H1 (cell line): ENCODE data around the gene ABHD1. TPM values are rescaled to one million over a fixed set of nuclear protein-coding genes. Genes with fewer than 3 reads are reported as not detected.

ENCODE experiments used
- CTCF ChIA-PET: fragments of 300-600 bp; sonication (Branson Sonifier 250); formaldehyde crosslinking; loops from one replicate; lab custom pipeline; 2021; ENCODE audit not compliant: partially characterized antibody; lab: Charles Lee
- POLR2A ChIA-PET: fragments of 300-600 bp; sonication (Branson Sonifier 250); formaldehyde crosslinking; loops from one replicate; lab custom pipeline; 2021; ENCODE audit warnings: inconsistent platforms; ENCODE audit not compliant: partially characterized antibody; lab: Charles Lee
- DNase-seq, 2 experiments: peaks; one replicate each; pipeline versions ENCODE4 v3.0.0 to v3.0.0-alpha.2; 2010 to 2022; ENCODE audit warnings: low spot score in 2 of 2, low read depth in 1 of 2, mixed read lengths in 1 of 2
- FAIRE-seq: peaks from 2 replicates; lab custom pipeline; 2011; peaks lifted over from hg19 to GRCh38; lab: Jason Lieb, UNC
- H2AFZ ChIP-seq: 2 replicates; pipeline ENCODE4 v1.8.1; 2012; ENCODE audit warnings: low read length, inconsistent platforms
- H2AK5ac ChIP-seq: 2 replicates; pipeline ENCODE4 v1.6.1; 2013; ENCODE audit warnings: low read depth, low read length
- H2BK120ac ChIP-seq: replicated peaks from 2 replicates; pipeline ENCODE3; 2013; ENCODE audit warnings: low read depth, low read length, inconsistent platforms
- H2BK12ac ChIP-seq: 2 replicates; pipeline ENCODE4 v1.6.1; 2013; ENCODE audit warnings: low read depth, low read length
- H2BK15ac ChIP-seq: 2 replicates; pipeline ENCODE4 v1.6.1; 2013; ENCODE audit warnings: low read length
- H2BK20ac ChIP-seq: 2 replicates; pipeline ENCODE4 v1.6.1; 2013; ENCODE audit warnings: low read length
- H2BK5ac ChIP-seq: 2 replicates; pipeline ENCODE4 v1.6.1; 2013; ENCODE audit warnings: low read depth, low read length
- H3K14ac ChIP-seq: 2 replicates; pipeline ENCODE4 v1.6.1; 2013; ENCODE audit warnings: inconsistent platforms; ENCODE audit not compliant: insufficient read length
- H3K18ac ChIP-seq: 2 replicates; pipeline ENCODE4 v1.6.1; 2013; ENCODE audit warnings: low read length; ENCODE audit errors: extremely low read depth
- H3K23ac ChIP-seq: 2 replicates; pipeline ENCODE4 v1.6.1; 2013; ENCODE audit warnings: inconsistent platforms; ENCODE audit not compliant: insufficient read length
- H3K23me2 ChIP-seq: 2 replicates; pipeline ENCODE4 v1.6.1; 2013; ENCODE audit warnings: low read depth, low read length
- H3K27ac ChIP-seq: 2 replicates; pipeline ENCODE4 v1.6.1; 2011; ENCODE audit warnings: low read depth, low read length, inconsistent platforms
- H3K27me3 ChIP-seq, 4 experiments: replicated peaks in 1 of 4; 1 replicate in 1 of 4; 2 replicates in 3 of 4; pipeline versions ENCODE4 v1.6.1 to v1.8.1; 2011 to 2013; ENCODE audit warnings: low read length in 3 of 4, mild to moderate bottlenecking in 3 of 4, inconsistent platforms in 2 of 4, mixed read lengths in 2 of 4, moderate library complexity in 1 of 4; ENCODE audit not compliant: control insufficient read depth in 3 of 4, insufficient read depth in 3 of 4; ENCODE audit errors: extremely low read depth in 1 of 4
- H3K36me3 ChIP-seq, 4 experiments: 2 replicates each; pipeline versions ENCODE4 v1.6.1 to v1.8.1; 2011 to 2013; ENCODE audit warnings: mild to moderate bottlenecking in 4 of 4, low read length in 3 of 4, moderate library complexity in 2 of 4, control low read depth in 1 of 4, inconsistent platforms in 1 of 4; ENCODE audit not compliant: insufficient read depth in 4 of 4, control insufficient read depth in 2 of 4
- H3K4ac ChIP-seq: replicated peaks from 2 replicates; pipeline ENCODE3; 2013; ENCODE audit warnings: low read length, low read depth, mixed read lengths, inconsistent platforms; ENCODE audit not compliant: insufficient read length
- H3K4me1 ChIP-seq, 4 experiments: replicated peaks in 1 of 4; 1 replicate in 1 of 4; 2 replicates in 3 of 4; pipeline versions ENCODE4 v1.6.1 to v1.8.1; 2011 to 2013; ENCODE audit warnings: low read length in 3 of 4, inconsistent platforms in 2 of 4, mixed read lengths in 1 of 4; ENCODE audit not compliant: insufficient read depth in 4 of 4, control insufficient read depth in 3 of 4
- H3K4me2 ChIP-seq, 2 experiments: 2 replicates each; pipeline versions ENCODE4 v1.6.1 to v1.8.1; 2011 to 2013; ENCODE audit warnings: low read depth in 2 of 2, low read length in 2 of 2, control low read depth in 1 of 2, inconsistent platforms in 1 of 2, mild to moderate bottlenecking in 1 of 2; ENCODE audit not compliant: insufficient read depth in 1 of 2
- H3K4me3 ChIP-seq, 4 experiments: fragments of 200-600, 300-600 bp in 1 of 4; sonication (generic), shearing (Covaris generic), sonication (Bioruptor Twin) in 1 of 4; 2 replicates each; pipeline versions ENCODE4 v1.5.1 to v1.8.1; 2011 to 2016; ENCODE audit warnings: low read length in 4 of 4, low read depth in 3 of 4, control low read depth in 2 of 4, inconsistent platforms in 2 of 4, mild to moderate bottlenecking in 2 of 4, mixed read lengths in 1 of 4, moderate library complexity in 1 of 4; ENCODE audit not compliant: insufficient read depth in 2 of 4; ENCODE audit errors: extremely low read depth in 1 of 4
- H3K56ac ChIP-seq: replicated peaks from 2 replicates; pipeline ENCODE3; 2013; ENCODE audit warnings: low read depth, mild to moderate bottlenecking, mixed read lengths, low read length, inconsistent platforms; ENCODE audit not compliant: insufficient read length
- H3K79me1 ChIP-seq: 2 replicates; pipeline ENCODE4 v1.6.1; 2013; ENCODE audit warnings: low read depth, low read length, control low read depth
- H3K79me2 ChIP-seq, 2 experiments: 2 replicates each; pipeline versions ENCODE4 v1.6.1 to v1.8.1; 2012 to 2013; ENCODE audit warnings: low read length in 2 of 2, mild to moderate bottlenecking in 2 of 2, inconsistent platforms in 1 of 2; ENCODE audit not compliant: insufficient read depth in 2 of 2, control insufficient read depth in 1 of 2
- H3K9ac ChIP-seq, 4 experiments: replicated peaks in 1 of 4; 1 replicate in 1 of 4; 2 replicates in 3 of 4; pipeline versions ENCODE4 v1.6.1 to v1.8.1; 2011 to 2013; ENCODE audit warnings: low read depth in 3 of 4, low read length in 3 of 4, control low read depth in 2 of 4, mild to moderate bottlenecking in 2 of 4, moderate library complexity in 2 of 4, inconsistent platforms in 1 of 4; ENCODE audit errors: extremely low read depth in 1 of 4
- H3K9me3 ChIP-seq, 2 experiments: 2 replicates each; pipeline versions ENCODE4 v1.6.1 to v1.8.1; 2012 to 2013; ENCODE audit warnings: mild to moderate bottlenecking in 2 of 2, moderate library complexity in 2 of 2, control low read depth in 1 of 2, inconsistent platforms in 1 of 2, low read depth in 1 of 2, low read length in 1 of 2, mixed read lengths in 1 of 2; ENCODE audit not compliant: insufficient read depth in 2 of 2
- H4K20me1 ChIP-seq, 2 experiments: replicated peaks in 1 of 2; 2 replicates each; pipeline versions ENCODE3 to v1.8.1; 2011 to 2013; ENCODE audit warnings: inconsistent platforms in 2 of 2, low read length in 2 of 2, mild to moderate bottlenecking in 1 of 2; ENCODE audit not compliant: insufficient read depth in 2 of 2, control insufficient read depth in 1 of 2
- H4K5ac ChIP-seq: 2 replicates; pipeline ENCODE4 v1.6.1; 2013; ENCODE audit warnings: low read length, low read depth, mixed read lengths, inconsistent platforms; ENCODE audit not compliant: insufficient read length
- H4K8ac ChIP-seq: 2 replicates; pipeline ENCODE4 v1.8.0; 2013; ENCODE audit warnings: mild to moderate bottlenecking, moderate library complexity, low read length, inconsistent platforms; ENCODE audit not compliant: insufficient read depth; ENCODE audit errors: extremely low read depth
- H4K91ac ChIP-seq: replicated peaks from 2 replicates; pipeline ENCODE3; 2013; ENCODE audit warnings: low read length, mixed read lengths, inconsistent platforms; ENCODE audit not compliant: insufficient read length
- BCL11A ChIP-seq, 2 experiments: IDR thresholded peaks; one replicate each; pipeline ENCODE4 v1.6.1; 2011; ENCODE audit warnings: low read depth in 2 of 2, low read length in 2 of 2, mild to moderate bottlenecking in 2 of 2
- BRCA1 ChIP-seq: IDR thresholded peaks from 2 replicates; pipeline ENCODE4 v1.6.1; 2012; ENCODE audit warnings: low read depth, low read length, improper control_type of control experiment
- CBX5 ChIP-seq: fragments of 300-800, 300-1000 bp; sonication (generic); IDR thresholded peaks from 2 replicates; pipeline ENCODE4 v1.7.1; 2016; ENCODE audit warnings: antibody characterized with exemption, low read length, low read depth
- CBX8 ChIP-seq: fragments of 300-800, 300-1000 bp; sonication (generic); IDR thresholded peaks from 2 replicates; pipeline ENCODE4 v1.7.1; 2016; ENCODE audit warnings: low read depth, low read length, borderline replicate concordance
- CEBPB ChIP-seq: IDR thresholded peaks from 2 replicates; pipeline ENCODE4 v1.6.1; 2012; ENCODE audit warnings: low read depth, low read length
- HDAC6 ChIP-seq: IDR thresholded peaks from one replicate; pipeline ENCODE4 v1.7.1; 2012; ENCODE audit warnings: low read depth, mild to moderate bottlenecking, inconsistent platforms, low read length, moderate library complexity
- KDM1A ChIP-seq: fragments of 200-600, 300-600 bp; sonication (generic); IDR thresholded peaks from 2 replicates; pipeline ENCODE4 v1.7.1; 2016; ENCODE audit warnings: mild to moderate bottlenecking, low read length, borderline replicate concordance
- MAFK ChIP-seq: IDR thresholded peaks from 2 replicates; pipeline ENCODE4 v1.6.1; 2012; ENCODE audit warnings: low read depth, mild to moderate bottlenecking, improper control_type of control experiment, low read length
- RFX5 ChIP-seq: IDR thresholded peaks from 2 replicates; pipeline ENCODE4 v1.6.1; 2011; ENCODE audit warnings: low read depth, low read length, improper control_type of control experiment, borderline replicate concordance
- RNF2 ChIP-seq: fragments of 200-900, 300-1000 bp; sonication (generic); IDR thresholded peaks from 2 replicates; pipeline ENCODE4 v1.7.1; 2016; ENCODE audit warnings: borderline replicate concordance, low read depth, mild to moderate bottlenecking, antibody characterized with exemption, low read length; ENCODE audit not compliant: poor library complexity, severe bottlenecking; ENCODE audit errors: missing control alignments
- SUZ12 ChIP-seq: fragments of 200-600 bp; sonication (generic); IDR thresholded peaks from 2 replicates; pipeline ENCODE4 v1.6.1; 2012; ENCODE audit warnings: mild to moderate bottlenecking, inconsistent platforms, low read length, moderate library complexity, mixed read lengths
- TAF1 ChIP-seq: IDR thresholded peaks from 2 replicates; pipeline ENCODE4 v1.6.1; 2011; ENCODE audit warnings: mild to moderate bottlenecking, low read depth, low read length
- ZNF274 ChIP-seq: IDR thresholded peaks from 2 replicates; pipeline ENCODE4 v1.7.0; 2012; ENCODE audit warnings: low read length, borderline replicate concordance; ENCODE audit errors: extremely low read depth
- WGBS, 2 experiments: shearing (Covaris generic) in 1 of 2; methylation state at CpG; one replicate each; pipeline versions ENCODE4 v1.1.6 to v1.1.7; 2013 to 2015; ENCODE audit warnings: low lambda C conversion rate in 2 of 2, mixed read lengths in 2 of 2, inconsistent platforms in 1 of 2, low coverage in 1 of 2, missing lambda C conversion rate in 1 of 2; ENCODE audit not compliant: insufficient replicate concordance in 2 of 2, insufficient coverage in 1 of 2, insufficient read length in 1 of 2; ENCODE audit errors: extremely low coverage in 1 of 2, missing lambda C conversion rate in 1 of 2; 5-methylcytosine and 5-hydroxymethylcytosine counted together
- polyA plus RNA-seq, 7 experiments: library from polyadenylated mRNA; depleted of rRNA in 3 of 7; stranded (reverse) in 5 of 7; unstranded in 2 of 7; fragments of >200 nt in 5 of 7; fragments of 200-250 nt in 2 of 7; gene quantifications; 1 replicate in 5 of 7; 2 replicates in 1 of 7; 4 replicates in 1 of 7; pipeline versions ENCODE4 v1.2.1 to v1.2.3, GENCODE V29; 2011 to 2013; ENCODE audit warnings: missing spikeins in 2 of 7, mixed read lengths in 2 of 7
- total RNA-seq: library from RNA; stranded (reverse); fragmentation: NEBNext Ultra II Directional; extraction: Animal tissue kit (Norgen Biotek cat#: 25700); gene quantifications from 2 replicates; pipeline ENCODE4 v1.2.1, GENCODE V29; 2021

The ABHD1 gene
- total and polyA plus RNA-seq, 2 of the 8 experiments (the other 6 are each of a cell fraction or from before 2014, with no cell fraction given) = 0.20 to 1.1 TPM

DNA sequence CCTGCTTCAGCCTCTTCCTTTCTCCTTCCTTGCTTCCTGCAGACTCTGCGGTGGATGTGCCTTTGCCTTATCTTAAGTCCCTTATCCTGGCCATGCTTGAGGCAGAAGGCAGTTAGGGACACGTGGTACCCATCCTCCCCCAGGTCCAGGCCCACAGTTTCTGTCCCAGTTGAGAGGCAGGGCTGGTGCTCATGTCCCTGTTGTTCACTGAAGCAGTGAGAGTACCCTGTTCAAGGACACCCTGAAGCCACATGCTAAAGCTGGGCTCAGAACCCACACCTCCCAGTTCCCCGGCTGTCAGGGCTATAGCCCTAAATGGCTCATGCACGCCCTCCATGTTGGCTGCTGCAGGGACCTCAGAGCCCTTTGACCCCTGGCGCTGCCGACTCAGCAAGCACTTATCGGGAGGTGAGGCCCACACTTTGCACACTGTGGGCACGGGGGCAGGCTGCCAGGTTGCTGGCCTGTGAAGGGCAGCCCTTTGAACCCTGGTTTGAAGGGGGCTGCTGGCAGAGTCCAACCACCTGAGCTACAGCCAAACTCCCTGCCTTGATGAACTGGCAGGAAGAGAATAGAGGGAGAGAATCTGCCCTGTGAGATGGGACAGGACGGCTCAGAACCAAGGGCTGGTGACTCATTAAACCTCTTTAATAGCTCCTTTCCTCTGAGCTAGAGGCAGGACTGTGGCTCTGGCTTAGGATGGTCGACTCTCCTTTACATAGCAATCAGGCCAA, 30.8 kb upstream of the ABHD1 start:
- no peak overlapping the region for H2BK15ac ChIP-seq
- no peak for DNase-seq
- H2BK120ac ChIP-seq = no peak overlapping the region
- H2BK20ac ChIP-seq = no peak overlapping the region
- H3K23me2 ChIP-seq = no peaks in the 10 kb centered on the region
- H2BK12ac ChIP-seq = no peak overlapping the region
- CTCF ChIA-PET = interaction anchor here (0.6 to 16.5 kb wide), 11 partner anchors 9 to 277 kb away, joined by 3 to 160 read pairs (median 3); partner anchors contain the start of gene AGBL5
- no peak overlapping the region for H3K56ac ChIP-seq
- H2AFZ ChIP-seq = no peak overlapping the region
- H4K20me1 ChIP-seq = peaks cover 1 to 6% of the 10 kb centered on the region in 2 experiments
- H4K91ac ChIP-seq = no peak overlapping the region
- H3K4me3 ChIP-seq = no peak overlapping the region
- no peak overlapping the region for H3K14ac ChIP-seq
- H3K79me2 ChIP-seq = no peaks in the 10 kb centered on the region
- no peak overlapping the region for H2AK5ac ChIP-seq
- no peak overlapping the region for H3K23ac ChIP-seq
- H3K27me3 ChIP-seq = no peaks in the 10 kb centered on the region
- H3K9ac ChIP-seq = no peak overlapping the region
- no peak overlapping the region for H3K4me2 ChIP-seq
- no peak overlapping the region for H2BK5ac ChIP-seq
- no peak overlapping the region for H4K8ac ChIP-seq
- POLR2A ChIA-PET = interaction anchor here (1.4 to 1.5 kb wide), 2 partner anchors 20 to 129 kb away, joined by 3 to 4 read pairs; no protein-coding TSS in a partner anchor
- H3K36me3 ChIP-seq = no peaks in the 10 kb centered on the region
- H3K4me1 ChIP-seq = peaks cover 0 to 2% (median under 1%) of the 10 kb centered on the region in 4 experiments; a peak in 2 of 7 replicates
- no peaks in the 10 kb centered on the region; the same call in 1 of the 2 replicates for H3K79me1 ChIP-seq
- H3K9me3 ChIP-seq = no peaks in the 10 kb centered on the region
- 83% methylated on average over 10 of the region's 10 CpGs; no CpG with 5 or more reads in 1 of the 2 experiments for WGBS, 2 experiments
- no peak overlapping the region for H4K5ac ChIP-seq
- FAIRE-seq = no peak
- H3K4ac ChIP-seq = no peak overlapping the region
- no peak overlapping the region for H3K18ac ChIP-seq
- no peak overlapping the region for H3K27ac ChIP-seq
- no peak for TF ChIP-seq BCL11A (IDR thresholded peaks at IDR 0.05; ENCODE audit: low read depth in 2 of 2, low read length in 2 of 2)
- TF ChIP-seq RFX5 = no peak
- no peak for TF ChIP-seq BRCA1
- no peak for TF ChIP-seq HDAC6
- no peak for TF ChIP-seq KDM1A
- no peak for TF ChIP-seq CEBPB
- TF ChIP-seq TAF1 = no peak
- TF ChIP-seq RNF2 = no peak
- TF ChIP-seq SUZ12 = no peak
- TF ChIP-seq CBX8 = no peak
- TF ChIP-seq ZNF274 = no peak
- TF ChIP-seq CBX5 = no peak
- TF ChIP-seq MAFK = no peak
